B cell (primary cell): Measurements from ENCODE around the gene MIAT. TPM values are rescaled to one million over a fixed set of nuclear protein-coding genes. Genes with fewer than 3 reads are reported as not detected.

Experiments
- ATAC-seq: fragments of 200-7000 bp; cut with Tn5 transposase; one replicate; pipeline ENCODE4 v1.10.0; 2021; ENCODE audit warnings: low read depth, mild to moderate bottlenecking, moderate number of reproducible peaks, moderate library complexity
- CTCF ChIA-PET: fragments of 350-600 bp; sonication (Branson Sonifier 250); formaldehyde crosslinking; loops from one replicate; lab custom pipeline; 2021; ENCODE audit warnings: antibody characterized with exemption, inconsistent platforms; lab: Charles Lee
- POLR2A ChIA-PET: fragments of 350-600 bp; sonication (Branson Sonifier 250); formaldehyde crosslinking; loops from one replicate; lab custom pipeline; 2021; ENCODE audit warnings: antibody characterized with exemption; lab: Charles Lee
- DNase-seq: peaks from one replicate; pipeline ENCODE4 v3.0.0; 2013
- H2AFZ ChIP-seq: 2 replicates; pipeline ENCODE4 v1.6.1; 2012; ENCODE audit warnings: mild to moderate bottlenecking, low read depth, low read length; ENCODE audit not compliant: insufficient read depth, poor library complexity, severe bottlenecking
- H3K27ac ChIP-seq, 2 donors: 1 replicate in 1 of 2; 2 replicates in 1 of 2; pipeline ENCODE4 v1.5.1; 2012 to 2013; ENCODE audit warnings: low read length in 2 of 2, mild to moderate bottlenecking in 2 of 2, moderate library complexity in 1 of 2
- H3K27me3 ChIP-seq, 4 experiments: fragments of 200-600 bp in 1 of 4; sonication (generic) in 1 of 4; replicated peaks in 1 of 4; 1 replicate in 2 of 4; 2 replicates in 2 of 4; pipeline versions ENCODE4 v1.6.1 to v1.7.0; 2013 to 2016; ENCODE audit warnings: low read length in 3 of 4, mild to moderate bottlenecking in 2 of 4, mixed read lengths in 1 of 4, moderate library complexity in 1 of 4; ENCODE audit not compliant: insufficient read depth in 4 of 4, control insufficient read depth in 3 of 4; ENCODE audit errors: control extremely low read depth in 1 of 4
- H3K36me3 ChIP-seq, 2 experiments: replicated peaks in 1 of 2; 1 replicate in 1 of 2; 2 replicates in 1 of 2; pipeline versions ENCODE4 v1.6.1 to v1.7.1; 2013; ENCODE audit warnings: low read length in 1 of 2; ENCODE audit not compliant: insufficient read depth in 2 of 2, control insufficient read depth in 1 of 2; ENCODE audit errors: control extremely low read depth in 1 of 2, extremely low read depth in 1 of 2
- H3K4me1 ChIP-seq, 2 donors: fragments of 200-600 bp in 1 of 2; sonication (generic) in 1 of 2; 1 replicate in 1 of 2; 2 replicates in 1 of 2; pipeline versions ENCODE4 v1.5.1 to v1.6.1; 2013 to 2017; ENCODE audit warnings: low read length in 2 of 2; ENCODE audit not compliant: control insufficient read depth in 2 of 2, insufficient read depth in 2 of 2
- H3K4me2 ChIP-seq: replicated peaks from 2 replicates; pipeline ENCODE3; 2012; ENCODE audit warnings: mild to moderate bottlenecking, low read depth, low read length; ENCODE audit not compliant: poor library complexity, severe bottlenecking
- H3K4me3 ChIP-seq, 5 experiments: fragments of 200-600 bp in 1 of 5; sonication (generic) in 1 of 5; 1 replicate in 3 of 5; 2 replicates in 2 of 5; pipeline versions ENCODE4 v1.5.1 to v1.7.0; 2011 to 2016; ENCODE audit warnings: low read length in 4 of 5, mild to moderate bottlenecking in 4 of 5, low read depth in 2 of 5, control low read depth in 1 of 5, moderate library complexity in 1 of 5; ENCODE audit not compliant: insufficient read depth in 1 of 5; ENCODE audit errors: control extremely low read depth in 1 of 5, extremely low read depth in 1 of 5
- H3K79me2 ChIP-seq: fragments of 200-600 bp; sonication (generic); one replicate; pipeline ENCODE4 v1.6.0; 2016; ENCODE audit warnings: low read length; ENCODE audit not compliant: control insufficient read depth, insufficient read depth
- H3K9ac ChIP-seq: fragments of 200-600 bp; sonication (generic); 2 replicates; pipeline ENCODE4 v1.6.1; 2017; ENCODE audit warnings: mild to moderate bottlenecking, low read length, moderate library complexity
- H3K9me3 ChIP-seq, 3 donors: one replicate each; pipeline versions ENCODE4 v1.6.1 to v1.7.1; 2013; ENCODE audit warnings: low read length in 2 of 3; ENCODE audit not compliant: control insufficient read depth in 2 of 3, insufficient read depth in 1 of 3; ENCODE audit errors: control extremely low read depth in 1 of 3
- H4K20me1 ChIP-seq: 2 replicates; pipeline ENCODE4 v1.6.0; 2012; ENCODE audit warnings: mild to moderate bottlenecking, low read length; ENCODE audit not compliant: insufficient read depth, control insufficient read depth, poor library complexity, severe bottlenecking
- H3K27ac Mint-ChIP-seq: one replicate; pipeline ENCODE4 v1.8.0; 2021; ENCODE audit warnings: mixed read lengths
- H3K27me3 Mint-ChIP-seq: one replicate; pipeline ENCODE4 v1.8.0; 2021; ENCODE audit warnings: mixed read lengths
- H3K4me1 Mint-ChIP-seq: one replicate; pipeline ENCODE4 v1.8.0; 2021; ENCODE audit warnings: mixed read lengths
- H3K4me3 Mint-ChIP-seq: one replicate; pipeline ENCODE4 v1.8.0; 2021; ENCODE audit warnings: mixed read lengths
- H3K9me3 Mint-ChIP-seq: one replicate; pipeline ENCODE4 v1.8.0; 2022; ENCODE audit warnings: mixed read lengths; ENCODE audit not compliant: insufficient read depth
- CTCF ChIP-seq: fragments of 200-600 bp; IDR thresholded peaks from one replicate; pipeline ENCODE4 v1.8.0; 2022; ENCODE audit warnings: antibody characterized with exemption, mild to moderate bottlenecking
- EZH2 ChIP-seq: IDR thresholded peaks from 2 replicates; pipeline ENCODE4 v1.6.1; 2012; ENCODE audit warnings: borderline replicate concordance, low read depth, mild to moderate bottlenecking, moderate library complexity, low read length; ENCODE audit not compliant: insufficient read depth, poor library complexity, severe bottlenecking
- WGBS: methylation state at CpG from one replicate; pipeline ENCODE4 v1.1.5; 2013; ENCODE audit warnings: missing lambda C conversion rate; ENCODE audit not compliant: insufficient coverage; 5-methylcytosine and 5-hydroxymethylcytosine counted together
- intact Hi-C: fragments of 100-400 bp; cut with micrococcal nuclease; formaldehyde crosslinking; loops from one replicate; pipeline ENCODE4 v1.10.0; 2022
- polyA plus RNA-seq: library from polyadenylated mRNA; depleted of rRNA; stranded (reverse); fragments of >200 nt; gene quantifications from 2 replicates; pipeline ENCODE4 v1.2.3, GENCODE V29; 2012
- total RNA-seq, 2 donors: library from RNA; stranded (reverse); fragments of 120-200 nt in 1 of 2; gene quantifications; 1 replicate in 1 of 2; 2 replicates in 1 of 2; pipeline versions ENCODE4 v1.2.3 to v1.2.4, GENCODE V29; 2013 to 2022

Gene MIAT
- total and polyA plus RNA-seq, 2 donors (not counting 1 experiment from before 2014, with no cell fraction given): 14.8 to 18.4 TPM

GRCh38 chr22:26672590-26673468 lies 15.4 kb downstream of the MIAT start:
- CTCF ChIA-PET: interaction anchor here (0.8 to 2.6 kb wide), 7 partner anchors 8 to 275 kb away, joined by 3 to 18 read pairs (median 7); no protein-coding TSS in a partner anchor
- intact Hi-C loops: loop anchor here (1.0 kb wide), 5 partner anchors 14 to 244 kb away; partner anchors contain the start of genes ASPHD2, HPS4, SRRD and TFIP11

More at GRCh38 chr22:26672590-26673468, 15.4 kb downstream of the MIAT start:
- Mint-ChIP-seq H3K9me3 (no peaks in the 10 kb centered on the region), H3K4me3 (peak overlapping the region; percentile 98), H3K4me1 (peaks cover 87% of the 10 kb centered on the region), H3K27ac (peak overlapping the region; percentile 99), H3K27me3 (no peaks in the 10 kb centered on the region)
- DNase-seq (peak; percentile 94), ATAC-seq (peak; percentile 70)
- H4K20me1 ChIP-seq: peaks cover 29% of the 10 kb centered on the region
- H3K27ac ChIP-seq: peak overlapping the region; percentile 93 to 97
- H3K9me3 ChIP-seq: peaks cover 0 to 13% (median 0%) of the 10 kb centered on the region in 3 donors
- H3K4me2 ChIP-seq: peak overlapping the region; percentile 96
- WGBS: under 1% methylated on average over 35 of the region's 36 CpGs
- H3K4me1 ChIP-seq: peaks cover 59 to 88% of the 10 kb centered on the region in 2 donors
- peaks cover 38% of the 10 kb centered on the region for H3K79me2 ChIP-seq
- no peaks in the 10 kb centered on the region for H3K27me3 ChIP-seq
- POLR2A ChIA-PET: interaction anchor here (0.6 to 2.4 kb wide), 4 partner anchors 8 to 244 kb away, joined by 3 to 5 read pairs (median 4); partner anchors contain the start of genes ASPHD2, HPS4 and SRRD
- peak overlapping the region; percentile 75 to 94 (median 89) for H3K4me3 ChIP-seq
- peak overlapping the region; percentile 87 for H3K9ac ChIP-seq
- peaks cover 0 to 4% of the 10 kb centered on the region in 2 experiments for H3K36me3 ChIP-seq
- peak overlapping the region; percentile 87 for H2AFZ ChIP-seq
- TF ChIP-seq CTCF (peak; percentile 14), EZH2 (no peak)
